Upper lobe of left lung (tissue), 4 donors: ENCODE measurements around the gene TIGD1.

Experiments
- POLR2A ChIP-seq, 4 donors: fragments of 450-650 bp; IDR thresholded peaks; one replicate each; pipeline ENCODE4 v1.5.1; 2016 to 2017; ENCODE audit warnings: antibody characterized with exemption in 4 of 4, mild to moderate bottlenecking in 2 of 4
- POLR2AphosphoS5 ChIP-seq, 2 donors: sonication (generic); formaldehyde crosslinking; IDR thresholded peaks; one replicate each; pipeline ENCODE4 v1.5.1; 2017; ENCODE audit warnings: antibody characterized with exemption in 2 of 2
- TF ChIP-seq, protein P1 (sequence below), 6 experiments: fragments of 450-650 bp in 4 of 6; fragments of 200-600 bp in 2 of 6; sonication (generic) in 2 of 6; IDR thresholded peaks; one replicate each; pipeline ENCODE4 v1.5.1; 2016 to 2019; ENCODE audit warnings: antibody characterized with exemption in 6 of 6

DNA sequence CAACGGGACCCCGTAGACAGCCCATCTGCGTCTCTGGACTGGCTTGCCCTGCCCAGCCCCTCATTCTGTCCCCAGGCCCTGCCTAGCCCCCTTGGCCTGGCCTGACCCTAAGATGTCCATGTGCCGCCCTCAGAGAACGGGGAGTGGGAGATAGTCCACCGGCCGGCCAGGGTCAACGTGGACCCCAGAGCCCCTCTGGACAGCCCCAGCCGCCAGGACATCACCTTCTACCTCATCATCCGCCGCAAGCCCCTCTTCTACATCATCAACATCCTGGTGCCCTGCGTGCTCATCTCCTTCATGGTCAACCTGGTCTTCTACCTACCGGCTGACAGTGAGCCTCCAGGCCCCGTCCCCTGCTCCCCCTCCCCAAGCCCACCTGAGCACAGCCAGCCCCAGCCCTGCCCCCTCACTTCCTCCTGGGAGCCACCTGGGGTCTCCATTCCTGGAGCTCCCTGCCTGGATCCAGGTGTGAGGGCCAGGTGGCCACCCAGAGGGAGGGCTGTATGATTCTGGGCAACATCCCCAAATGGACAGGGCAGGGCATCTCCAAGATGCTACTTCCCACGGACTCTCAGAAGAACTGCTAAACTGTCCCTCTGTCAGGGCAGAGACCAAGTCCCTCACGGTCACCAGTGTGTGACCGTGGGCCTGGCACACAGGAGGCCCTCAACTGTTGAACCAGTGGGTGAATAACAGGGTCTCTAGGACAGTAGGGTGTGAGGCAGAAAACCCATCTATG lies 20.4 kb downstream of the TIGD1 start:
- no peak for TF ChIP-seq POLR2A (IDR thresholded peaks at IDR 0.05)
- TF ChIP-seq, protein P1, sequence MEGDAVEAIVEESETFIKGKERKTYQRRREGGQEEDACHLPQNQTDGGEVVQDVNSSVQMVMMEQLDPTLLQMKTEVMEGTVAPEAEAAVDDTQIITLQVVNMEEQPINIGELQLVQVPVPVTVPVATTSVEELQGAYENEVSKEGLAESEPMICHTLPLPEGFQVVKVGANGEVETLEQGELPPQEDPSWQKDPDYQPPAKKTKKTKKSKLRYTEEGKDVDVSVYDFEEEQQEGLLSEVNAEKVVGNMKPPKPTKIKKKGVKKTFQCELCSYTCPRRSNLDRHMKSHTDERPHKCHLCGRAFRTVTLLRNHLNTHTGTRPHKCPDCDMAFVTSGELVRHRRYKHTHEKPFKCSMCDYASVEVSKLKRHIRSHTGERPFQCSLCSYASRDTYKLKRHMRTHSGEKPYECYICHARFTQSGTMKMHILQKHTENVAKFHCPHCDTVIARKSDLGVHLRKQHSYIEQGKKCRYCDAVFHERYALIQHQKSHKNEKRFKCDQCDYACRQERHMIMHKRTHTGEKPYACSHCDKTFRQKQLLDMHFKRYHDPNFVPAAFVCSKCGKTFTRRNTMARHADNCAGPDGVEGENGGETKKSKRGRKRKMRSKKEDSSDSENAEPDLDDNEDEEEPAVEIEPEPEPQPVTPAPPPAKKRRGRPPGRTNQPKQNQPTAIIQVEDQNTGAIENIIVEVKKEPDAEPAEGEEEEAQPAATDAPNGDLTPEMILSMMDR (IDR thresholded peaks at IDR 0.05): no peak
- TF ChIP-seq POLR2AphosphoS5 (IDR thresholded peaks at IDR 0.05): no peak
